SU-DHL-6 (cell line): Measurements from ENCODE around the gene SH3GLB2.

Experiments used
- H2AFZ ChIP-seq: fragments of 200-600 bp; sonication (generic); 2 replicates; pipeline ENCODE4 v1.6.1; 2014; ENCODE audit warnings: low read depth, mild to moderate bottlenecking, moderate library complexity, mixed read lengths, antibody characterized with exemption, low read length; ENCODE audit not compliant: severe bottlenecking
- H3F3A ChIP-seq: fragments of 200-600 bp; shearing (Covaris generic); 2 replicates; pipeline ENCODE4 v1.6.0; 2016; ENCODE audit warnings: antibody characterized with exemption, mild to moderate bottlenecking; ENCODE audit not compliant: insufficient read depth
- H3K27ac ChIP-seq: fragments of 200-600 bp; sonication (generic); 2 replicates; pipeline ENCODE4 v1.5.1; 2016; ENCODE audit warnings: low read depth, mild to moderate bottlenecking, low read length, moderate library complexity, mixed read lengths
- H3K27me3 ChIP-seq: fragments of 200-600 bp; sonication (generic), shearing (Covaris generic); 2 replicates; pipeline ENCODE4 v1.6.0; 2014; ENCODE audit warnings: mild to moderate bottlenecking, low read length
- H3K36me3 ChIP-seq: fragments of 200-600 bp; sonication (generic); 2 replicates; pipeline ENCODE4 v1.6.1; 2014; ENCODE audit warnings: mild to moderate bottlenecking, low read length, mixed read lengths
- H3K4me2 ChIP-seq: fragments of 300-600, 200-600 bp; shearing (Covaris generic), sonication (generic); 2 replicates; pipeline ENCODE4 v1.6.0; 2014; ENCODE audit warnings: low read length, low read depth, mild to moderate bottlenecking; ENCODE audit not compliant: poor library complexity, severe bottlenecking
- H3K4me3 ChIP-seq: fragments of 200-600 bp; sonication (generic); 2 replicates; pipeline ENCODE4 v1.5.1; 2014; ENCODE audit warnings: antibody characterized with exemption, low read length, mild to moderate bottlenecking, mixed read lengths; ENCODE audit not compliant: insufficient read depth, poor library complexity, severe bottlenecking
- H3K79me2 ChIP-seq: fragments of 200-600 bp; sonication (generic); 2 replicates; pipeline ENCODE4 v1.6.1; 2014; ENCODE audit warnings: mild to moderate bottlenecking, low read length, moderate library complexity; ENCODE audit not compliant: insufficient read depth
- H3K9ac ChIP-seq: fragments of 200-600 bp; sonication (generic); 2 replicates; pipeline ENCODE4 v1.7.0; 2014; ENCODE audit warnings: mild to moderate bottlenecking, low read length
- H3K9me2 ChIP-seq: fragments of 200-600 bp; sonication (generic); replicated peaks from 2 replicates; pipeline ENCODE4 v1.6.1; 2014; ENCODE audit warnings: low read length; ENCODE audit not compliant: insufficient read depth
- H3K9me3 ChIP-seq: fragments of 200-600 bp; sonication (generic); 2 replicates; pipeline ENCODE4 v1.6.1; 2014; ENCODE audit warnings: low read length, mixed read lengths; ENCODE audit not compliant: insufficient read depth
- H4K20me1 ChIP-seq: fragments of 200-600 bp; sonication (generic); 2 replicates; pipeline ENCODE4 v1.6.1; 2014; ENCODE audit warnings: low read depth, mild to moderate bottlenecking, antibody characterized with exemption, low read length, moderate library complexity, mixed read lengths
- CTCF ChIP-seq: fragments of 200-600 bp; sonication (generic); IDR thresholded peaks from one replicate; pipeline ENCODE4 v1.5.1; 2017; ENCODE audit warnings: antibody characterized with exemption, mild to moderate bottlenecking, low read length, moderate library complexity; ENCODE audit not compliant: insufficient read depth, poor library complexity, severe bottlenecking
- EZH2phosphoT487 ChIP-seq: fragments of 200-600 bp; sonication (generic), shearing (Covaris generic); conservative IDR thresholded peaks from 2 replicates; pipeline ENCODE4 v1.6.1; 2018; ENCODE audit warnings: mild to moderate bottlenecking, antibody characterized with exemption, low read length, moderate library complexity, mixed read lengths

The SH3GLB2 gene

GRCh38 chr9:129012343-129012742 is 15.8 kb downstream of the SH3GLB2 start:
- Histone ChIP-seq H4K20me1 (no peaks in the 10 kb centered on the region), H3F3A (0 out of 2 replicates have a peak, but pooled peaks cover under 1% of the 10 kb centered on the region), H3K36me3 (no peaks in the 10 kb centered on the region), H3K79me2 (no peaks in the 10 kb centered on the region), H3K27me3 (no peaks in the 10 kb centered on the region), H3K4me3 (no peak overlapping the region), H3K4me2 (no peak overlapping the region), H3K9me2 (no peaks in the 10 kb centered on the region), H3K9me3 (no peaks in the 10 kb centered on the region), H3K27ac (no peak overlapping the region), H3K9ac (no peak overlapping the region), H2AFZ (no peak overlapping the region)
- TF ChIP-seq CTCF (no peak), EZH2phosphoT487 (no peak)

GRCh38 chr9:129011761-129012181 is 16.4 kb downstream of the SH3GLB2 start:
- H3K27ac ChIP-seq: no peak overlapping the region
- H4K20me1 ChIP-seq: no peaks in the 10 kb centered on the region

DNA sequence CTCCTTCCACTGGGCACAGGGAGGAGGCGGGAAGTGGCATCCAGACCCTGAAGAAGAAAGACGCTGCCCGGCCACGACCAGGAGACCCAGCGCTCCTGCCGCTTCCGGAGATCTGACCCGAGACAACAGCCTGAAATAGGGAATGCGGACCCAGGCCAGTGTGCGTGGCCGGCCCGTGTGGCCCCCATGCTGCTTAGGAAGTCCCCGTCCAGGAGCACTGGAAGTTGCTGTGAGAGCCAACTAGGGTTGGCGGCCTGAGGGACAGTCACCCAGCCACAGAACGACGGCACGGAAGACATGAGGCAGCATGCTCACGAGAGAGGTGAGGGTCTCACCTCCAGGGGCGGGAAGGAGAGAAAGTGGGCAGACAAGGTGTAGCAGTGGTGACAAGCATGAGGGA is 17.0 kb downstream of the SH3GLB2 start:
- H4K20me1 ChIP-seq: no peaks in the 10 kb centered on the region
- no peaks in the 10 kb centered on the region for H3K79me2 ChIP-seq
- no peaks in the 10 kb centered on the region for H3K27me3 ChIP-seq
- H3F3A ChIP-seq: peaks cover 7% of the 10 kb centered on the region
- no peak overlapping the region for H3K27ac ChIP-seq
- H3K9me2 ChIP-seq: no peaks in the 10 kb centered on the region
- no peaks in the 10 kb centered on the region for H3K9me3 ChIP-seq
- TF ChIP-seq EZH2phosphoT487 (no peak), CTCF (no peak)
- H3K4me2 ChIP-seq: no peak overlapping the region
- no peak overlapping the region for H2AFZ ChIP-seq
- H3K9ac ChIP-seq: no peak overlapping the region
- no peaks in the 10 kb centered on the region for H3K36me3 ChIP-seq
- H3K4me3 ChIP-seq: no peak overlapping the region

More at GRCh38 chr9:129011761-129012181, 16.4 kb downstream of the SH3GLB2 start:
- Histone ChIP-seq H3K79me2 (no peaks in the 10 kb centered on the region), H3K27me3 (no peaks in the 10 kb centered on the region), H3K9me3 (no peaks in the 10 kb centered on the region), H2AFZ (no peak overlapping the region), H3K9ac (no peak overlapping the region), H3K36me3 (no peaks in the 10 kb centered on the region), H3K9me2 (no peaks in the 10 kb centered on the region), H3K4me3 (no peak overlapping the region), H3K4me2 (no peak overlapping the region), H3F3A (peaks cover 6% of the 10 kb centered on the region)
- TF ChIP-seq CTCF (no peak), EZH2phosphoT487 (no peak)
